Pancreas (tissue), 10 donors: ENCODE data around the gene GPR84. TPM values are rescaled to one million over a fixed set of nuclear protein-coding genes. Genes with fewer than 3 reads are reported as not detected.

Experiments used
- ATAC-seq, 4 donors: fragments of 200-7000 bp; cut with Tn5 transposase; one replicate each; pipeline versions ENCODE4 v1.8.0 to v1.9.1; 2020; ENCODE audit warnings: mild to moderate bottlenecking in 4 of 4, moderate library complexity in 4 of 4
- DNase-seq, 6 donors: peaks; one replicate each; pipeline ENCODE4 v3.0.0-alpha.2; 2020
- FAIRE-seq: peaks from 2 replicates; lab custom pipeline; 2012; peaks lifted over from hg19 to GRCh38; lab: Jason Lieb, UNC
- H3K27ac ChIP-seq, 4 donors: fragments of 200-600 bp; sonication (generic); 1 replicate in 3 of 4; 2 replicates in 1 of 4; pipeline versions ENCODE4 v1.5.0 to v1.8.0; 2020
- H3K27me3 ChIP-seq, 4 donors: fragments of 200-600 bp; one replicate each; pipeline ENCODE4 v1.8.0; 2021
- H3K36me3 ChIP-seq, 3 donors: fragments of 200-600 bp; sonication (generic) in 1 of 3; one replicate each; pipeline versions ENCODE4 v1.5.0 to v1.8.0; 2020 to 2021
- H3K4me1 ChIP-seq, 3 donors: fragments of 200-600 bp; one replicate each; pipeline ENCODE4 v1.8.0; 2021
- H3K4me3 ChIP-seq, 4 donors: fragments of 200-600 bp; sonication (generic) in 2 of 4; one replicate each; pipeline versions ENCODE4 v1.5.0 to v1.8.0; 2020 to 2021
- H3K9me3 ChIP-seq, 4 donors: fragments of 200-600 bp; one replicate each; pipeline ENCODE4 v1.8.0; 2021
- CTCF ChIP-seq, 4 donors: fragments of 200-600 bp; sonication (generic) in 3 of 4; IDR thresholded peaks; one replicate each; pipeline versions ENCODE4 v1.5.0 to v1.8.0; 2021; ENCODE audit warnings: antibody characterized with exemption in 4 of 4
- WGBS, 2 donors: extraction: QIAGEN DNeasy Blood & Tissue Kit; methylation state at CpG; one replicate each; pipeline ENCODE4 v1.1.7; 2013; 5-methylcytosine and 5-hydroxymethylcytosine counted together
- intact Hi-C, 3 donors: fragments of 100-400 bp; cut with DNase I; formaldehyde crosslinking; loops; one replicate each; pipeline versions ENCODE4 v1.11.1 to v1.14.2; 2022
- polyA plus RNA-seq, 2 donors: library from polyadenylated mRNA; stranded (reverse); fragments of 200-250 nt; gene quantifications; one replicate each; pipeline ENCODE4 v1.2.3, GENCODE V29; 2013
- total RNA-seq, 6 donors: library from RNA; stranded (reverse); fragmentation: NEBNext Ultra II Directional in 4 of 6; extraction: Animal tissue kit (Norgen Biotek cat#: 25700) in 4 of 6; gene quantifications; one replicate each; pipeline versions ENCODE4 v1.2.1 to v1.2.4, GENCODE V29; 2021 to 2023
- donor health status: healthy with polysubstance abuse.
- donor health status: DM: no; HTN: no; CAD: no; lungs with moderate emphysema.
- donor health status: DM: no; HTN: no; CAD: no.
- donor health status: control.
- donor health status: control.
- donor health status: Bipolar disorder and iron deficiency.
- donor health status: DM: yes; HTN: yes; CAD: no.
- donor health status: DM: no; HTN: no; CAD: no.
- donor health status: DM: no; HTN: no; CAD: no.
- donor health status: DM: yes; HTN: yes; CAD: no.

The GPR84 gene
- total and polyA plus RNA-seq, 8 donors = 0.09 to 0.87 (median 0.39) TPM; not detected in 2

GRCh38 chr12:54337280-54337842 is 26.9 kb downstream of the GPR84 start:
- TF ChIP-seq CTCF (IDR thresholded peaks at IDR 0.05) = no peak
- ATAC-seq (peak; percentile 55 to 77 (median 66)), DNase-seq (no peak), FAIRE-seq (no peak)
- Histone ChIP-seq H3K9me3 (no peaks in the 10 kb centered on the region), H3K4me3 (no peak overlapping the region), H3K27ac (peak overlapping the region in 2 of 4 donors; percentile 51 to 53), H3K27me3 (no peaks in the 10 kb centered on the region), H3K36me3 (peaks cover 0 to 18% (median 5%) of the 10 kb centered on the region in 3 donors), H3K4me1 (peaks cover 11 to 30% (median 17%) of the 10 kb centered on the region in 3 donors)
- intact Hi-C loops = no loop called here
- WGBS, 2 donors = 26 to 27% methylated on average over 3 of the region's 3 CpGs

DNA sequence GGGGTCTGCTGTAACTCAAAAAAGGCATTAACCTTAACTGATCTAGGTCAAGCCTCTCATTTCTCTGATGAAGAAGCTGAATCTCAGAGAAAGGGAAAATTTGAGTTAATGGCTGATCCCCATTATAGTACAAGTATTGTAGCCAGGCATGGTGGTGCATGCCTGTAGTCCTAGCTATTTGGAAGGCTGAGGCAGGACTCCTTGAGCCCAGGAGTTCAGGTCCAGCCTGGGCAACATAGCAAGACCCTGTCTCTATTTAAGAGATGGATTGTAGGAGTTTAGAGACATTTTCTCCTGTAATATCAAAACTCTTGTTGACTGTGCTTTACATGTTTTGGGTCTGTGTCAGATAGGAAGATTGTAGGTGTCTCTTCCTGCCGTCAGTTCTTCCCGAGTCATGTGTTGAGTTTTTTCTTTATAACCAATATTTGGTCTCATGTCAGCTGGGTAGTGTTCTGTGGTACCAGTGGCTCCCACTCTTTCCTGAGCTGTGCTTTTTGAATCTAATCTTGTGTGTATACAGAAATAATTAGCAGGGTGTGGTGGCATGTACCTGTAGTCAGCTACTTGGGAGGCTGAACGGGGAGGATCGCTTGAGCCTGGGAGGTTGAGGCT is 30.8 kb downstream of the GPR84 start:
- Histone ChIP-seq H3K27me3 (no peaks in the 10 kb centered on the region), H3K9me3 (no peaks in the 10 kb centered on the region), H3K4me3 (no peak overlapping the region), H3K4me1 (peaks cover 14 to 46% (median 15%) of the 10 kb centered on the region in 3 donors), H3K36me3 (no peaks in the 10 kb centered on the region), H3K27ac (no peak overlapping the region)
- FAIRE-seq (no peak), ATAC-seq (no peak), DNase-seq (no peak)
- intact Hi-C loops = no loop called here
- WGBS, 2 donors = 92 to 96% methylated on average over 4 of the region's 4 CpGs
- TF ChIP-seq CTCF (IDR thresholded peaks at IDR 0.05) = no peak

- intact Hi-C loops = no loop called here
- peaks cover under 1 to 33% (median 4%) of the 10 kb centered on the region in 3 donors for H3K4me1 ChIP-seq
Observed at GRCh38 chr12:54331461-54331860, 32.8 kb downstream of the GPR84 start.

DNA sequence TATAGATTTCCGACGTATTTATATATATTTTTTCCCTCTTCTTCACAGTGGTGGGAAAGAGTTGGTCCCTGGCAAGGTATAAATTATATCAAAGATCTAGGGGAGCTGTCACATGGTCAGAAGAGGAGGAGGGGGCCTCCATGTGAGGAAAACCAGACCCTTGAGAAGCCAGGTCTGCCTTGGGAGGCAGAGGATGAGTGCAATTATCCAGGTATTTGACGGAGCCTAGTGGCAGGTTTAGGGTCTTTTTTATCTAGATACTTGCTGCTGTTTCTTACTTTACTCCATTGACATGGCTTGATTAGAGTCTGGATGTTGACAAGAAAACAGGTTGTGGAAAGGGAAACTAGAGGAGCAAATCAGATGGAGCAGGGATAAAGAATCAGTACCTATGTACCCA is 33.8 kb downstream of the GPR84 start:
- FAIRE-seq (no peak), DNase-seq (no peak), ATAC-seq (no peak)
- Histone ChIP-seq H3K27me3 (no peaks in the 10 kb centered on the region), H3K4me3 (no peak overlapping the region), H3K9me3 (no peaks in the 10 kb centered on the region), H3K36me3 (no peaks in the 10 kb centered on the region), H3K4me1 (peaks cover 0 to 30% (median 4%) of the 10 kb centered on the region in 3 donors), H3K27ac (no peak overlapping the region)
- intact Hi-C loops = no loop called here
- no peak for TF ChIP-seq CTCF (IDR thresholded peaks at IDR 0.05)
- WGBS, 2 donors = 62 to 69% methylated on average over 3 of the region's 3 CpGs

More at GRCh38 chr12:54331461-54331860, 32.8 kb downstream of the GPR84 start:
- FAIRE-seq (no peak), ATAC-seq (no peak), DNase-seq (no peak)
- TF ChIP-seq CTCF (IDR thresholded peaks at IDR 0.05) = no peak
- no peak overlapping the region for H3K4me3 ChIP-seq
- H3K36me3 ChIP-seq = no peaks in the 10 kb centered on the region
- no peak overlapping the region for H3K27ac ChIP-seq
- H3K27me3 ChIP-seq = no peaks in the 10 kb centered on the region
- H3K9me3 ChIP-seq = no peaks in the 10 kb centered on the region
- WGBS, 2 donors = 78 to 85% methylated on average over 5 of the region's 5 CpGs

- H3K4me1 ChIP-seq = peaks cover 0 to 27% (median 4%) of the 10 kb centered on the region in 3 donors
- TF ChIP-seq CTCF (IDR thresholded peaks at IDR 0.05) = no peak
- WGBS, 2 donors = 57 to 59% methylated on average over 5 of the region's 5 CpGs
- ATAC-seq = no peak
- no peak overlapping the region for H3K27ac ChIP-seq
- no peak for FAIRE-seq
- no peak overlapping the region for H3K4me3 ChIP-seq
- no peak for DNase-seq
- no peaks in the 10 kb centered on the region for H3K27me3 ChIP-seq
- intact Hi-C loops = no loop called here
- no peaks in the 10 kb centered on the region for H3K9me3 ChIP-seq
- no peaks in the 10 kb centered on the region for H3K36me3 ChIP-seq
Observed at GRCh38 chr12:54329759-54330158, 34.5 kb downstream of the GPR84 start.
